ENCODE data around the gene GALNT17.

GALNT17 gene

DNA sequence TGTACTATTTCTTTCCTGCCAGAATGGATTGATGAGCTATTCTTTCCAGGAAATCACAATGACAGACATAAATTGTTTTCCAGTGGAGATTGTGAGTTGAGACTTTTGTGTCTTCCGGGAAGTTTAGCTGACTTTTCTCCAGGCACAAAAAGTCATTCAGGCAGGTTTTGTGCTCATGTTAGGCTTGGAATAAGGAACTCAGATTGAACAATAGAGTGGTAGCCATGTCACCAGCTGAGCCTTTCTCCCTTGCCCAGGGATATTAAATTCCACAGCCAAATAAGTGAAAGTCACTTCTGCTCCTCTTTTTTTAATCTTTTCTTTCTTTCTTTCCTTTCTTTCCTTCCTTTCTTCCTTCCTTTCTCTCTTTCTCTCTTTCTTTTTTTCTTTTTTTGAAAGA lies 559.6 kb downstream of the GALNT17 start:
- DNase-seq (ENCODE audit: extremely low read depth, insufficient read length) = no peak
- Histone ChIP-seq H3K36me3 (ENCODE audit: control insufficient read depth, insufficient read depth, low read length) (no peaks in the 10 kb centered on the region), H3K4me3 (replicated peaks; ENCODE audit: low read depth, low read length) (no peak overlapping the region), H3K27me3 (replicated peaks; ENCODE audit: control insufficient read depth, insufficient read depth, low read length) (no peaks in the 10 kb centered on the region)
- no peak for TF ChIP-seq CTCF (IDR thresholded peaks at IDR 0.05; ENCODE audit: insufficient read depth, low read length, poor library complexity, severe bottlenecking)

GRCh38 chr7:71694665-71695064 lies 562.7 kb downstream of the GALNT17 start:
- DNase-seq (ENCODE audit: extremely low read depth, insufficient read length) = no peak
- TF ChIP-seq CTCF (IDR thresholded peaks at IDR 0.05; ENCODE audit: insufficient read depth, low read length, poor library complexity, severe bottlenecking) = no peak
- no peaks in the 10 kb centered on the region for H3K36me3 ChIP-seq (ENCODE audit: control insufficient read depth, insufficient read depth, low read length)
- no peaks in the 10 kb centered on the region for H3K27me3 ChIP-seq (replicated peaks; ENCODE audit: control insufficient read depth, insufficient read depth, low read length)
- no peak overlapping the region for H3K4me3 ChIP-seq (replicated peaks; ENCODE audit: low read depth, low read length)

- H3K36me3 ChIP-seq (ENCODE audit: control insufficient read depth, insufficient read depth, low read length) = no peaks in the 10 kb centered on the region
- DNase-seq (ENCODE audit: extremely low read depth, insufficient read length) = no peak
- no peak for TF ChIP-seq CTCF (IDR thresholded peaks at IDR 0.05; ENCODE audit: insufficient read depth, low read length, poor library complexity, severe bottlenecking)
- H3K27me3 ChIP-seq (replicated peaks; ENCODE audit: control insufficient read depth, insufficient read depth, low read length) = no peaks in the 10 kb centered on the region
- no peak overlapping the region for H3K4me3 ChIP-seq (replicated peaks; ENCODE audit: low read depth, low read length)
Observed at GRCh38 chr7:71695186-71695585, 563.2 kb downstream of the GALNT17 start.

- DNase-seq (ENCODE audit: extremely low read depth, insufficient read length) = no peak
- no peak overlapping the region for H3K4me3 ChIP-seq (replicated peaks; ENCODE audit: low read depth, low read length)
- H3K27me3 ChIP-seq (replicated peaks; ENCODE audit: control insufficient read depth, insufficient read depth, low read length) = no peaks in the 10 kb centered on the region
- no peak for TF ChIP-seq CTCF (IDR thresholded peaks at IDR 0.05; ENCODE audit: insufficient read depth, low read length, poor library complexity, severe bottlenecking)
- H3K36me3 ChIP-seq (ENCODE audit: control insufficient read depth, insufficient read depth, low read length) = no peaks in the 10 kb centered on the region
Observed at GRCh38 chr7:71696511-71696910, 564.6 kb downstream of the GALNT17 start.

DNA sequence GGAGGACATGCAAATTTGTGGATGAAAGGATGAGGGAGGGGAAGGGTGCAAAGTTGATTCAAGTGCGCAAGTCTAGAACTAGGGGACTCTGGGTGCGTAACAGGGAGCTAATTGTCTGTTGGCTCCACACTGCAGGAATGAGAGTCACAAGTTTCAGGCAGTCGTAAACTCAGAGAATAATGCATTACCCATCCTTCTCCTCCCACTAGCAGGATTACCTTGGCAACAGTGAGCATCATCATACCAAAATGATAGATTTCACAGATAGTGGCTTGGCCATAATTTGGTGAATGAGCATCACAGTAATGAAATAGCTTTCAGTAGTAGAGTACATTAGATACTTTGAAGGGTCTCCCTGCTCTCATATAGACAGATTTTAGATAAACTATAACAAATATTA lies 565.5 kb downstream of the GALNT17 start:
- no peaks in the 10 kb centered on the region for H3K27me3 ChIP-seq (replicated peaks; ENCODE audit: control insufficient read depth, insufficient read depth, low read length)
- H3K36me3 ChIP-seq (ENCODE audit: control insufficient read depth, insufficient read depth, low read length) = no peaks in the 10 kb centered on the region
- TF ChIP-seq CTCF (IDR thresholded peaks at IDR 0.05; ENCODE audit: insufficient read depth, low read length, poor library complexity, severe bottlenecking) = no peak

DNA sequence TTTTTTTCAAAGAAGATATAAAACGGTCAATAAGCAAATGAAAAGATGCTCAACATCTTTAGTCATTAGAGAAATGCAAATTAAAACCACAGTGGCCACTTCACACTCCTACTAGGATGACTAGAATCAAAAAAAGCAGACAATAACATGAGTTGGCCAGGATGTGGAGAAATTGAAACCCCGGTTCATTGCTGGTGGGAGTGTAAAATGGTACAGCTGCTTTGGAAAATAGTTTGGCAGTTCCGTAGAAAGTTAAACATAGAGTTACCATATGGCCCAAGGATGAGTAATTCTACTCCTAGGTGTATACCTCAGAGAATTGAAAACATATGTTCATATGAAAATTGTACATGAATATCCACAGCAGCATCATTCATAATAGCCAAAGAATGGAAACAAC lies 573.3 kb downstream of the GALNT17 start:
- H3K27me3 ChIP-seq (replicated peaks; ENCODE audit: control insufficient read depth, insufficient read depth, low read length) = no peaks in the 10 kb centered on the region
- TF ChIP-seq CTCF (IDR thresholded peaks at IDR 0.05; ENCODE audit: insufficient read depth, low read length, poor library complexity, severe bottlenecking) = no peak
- H3K36me3 ChIP-seq (ENCODE audit: control insufficient read depth, insufficient read depth, low read length) = no peaks in the 10 kb centered on the region
- H3K4me3 ChIP-seq (replicated peaks; ENCODE audit: low read depth, low read length) = no peak overlapping the region
- no peak for DNase-seq (ENCODE audit: extremely low read depth, insufficient read length)

More for the DNA sequence above, 565.5 kb downstream of the GALNT17 start:
- H3K4me3 ChIP-seq (replicated peaks; ENCODE audit: low read depth, low read length) = no peak overlapping the region
- no peak for DNase-seq (ENCODE audit: extremely low read depth, insufficient read length)
